ENCODE data around the gene GMPR.

- no peak for TF ChIP-seq CTCF (IDR thresholded peaks at IDR 0.05; ENCODE audit: insufficient read depth, low read length, poor library complexity, severe bottlenecking)
- no peak for TF ChIP-seq EZH2phosphoT487 (conservative IDR thresholded peaks at IDR 0.05; ENCODE audit: low read length)
Observed at GRCh38 chr6:16335176-16335575, 96.8 kb downstream of the GMPR start.

Data from SU-DHL-6 (cell line).